DND-41 (cell line): ENCODE results near the gene PHACTR4.

Experiments used
- CTCF ChIP-seq: IDR thresholded peaks from 2 replicates; pipeline ENCODE4 v1.5.1; 2012; ENCODE audit warnings: borderline replicate concordance, low read length, moderate library complexity, mild to moderate bottlenecking; ENCODE audit not compliant: poor library complexity, severe bottlenecking; ENCODE audit errors: extremely low read depth
- EZH2 ChIP-seq: IDR thresholded peaks from 3 replicates; pipeline ENCODE4 v1.6.1; 2012; ENCODE audit warnings: borderline replicate concordance, low read depth, mild to moderate bottlenecking, moderate library complexity, low read length, inconsistent platforms; ENCODE audit not compliant: severe bottlenecking

GRCh38 chr1:28323720-28324119, 45.8 kb upstream of the PHACTR4 start:
- TF ChIP-seq EZH2, result no peak
- TF ChIP-seq CTCF, result no peak
